ENCODE measurements around the gene ISCA1. TPM values are rescaled to one million over a fixed set of nuclear protein-coding genes. Genes with fewer than 3 reads are reported as not detected.

Gene ISCA1
- total and polyA plus RNA-seq, 10 of the 15 experiments (the other 5 are each of a cell fraction or from before 2014, with no cell fraction given), result 8.9 to 36.0 (median 24.2) TPM

GRCh38 chr9:86282077-86282978 is at the start of gene ISCA1 (continued):
- TF ChIP-seq PBX3 (IDR thresholded peaks at IDR 0.05; ENCODE audit: insufficient replicate concordance, low read depth, low read length) (peak; percentile 88), RCOR1 (conservative IDR thresholded peaks at IDR 0.05; ENCODE audit: low read depth, low read length) (no peak), ZNF274 (IDR thresholded peaks at IDR 0.05; ENCODE audit: insufficient read depth, insufficient read length) (no peak), JUND (IDR thresholded peaks at IDR 0.05; ENCODE audit: low read depth, low read length) (no peak), CEBPZ (IDR thresholded peaks at IDR 0.05; ENCODE audit: low read depth, low read length) (no peak), CBX5 (IDR thresholded peaks at IDR 0.05; ENCODE audit: low read depth) (no peak), IKZF1 (conservative IDR thresholded peaks at IDR 0.05) (peak; percentile 92), MXI1 (IDR thresholded peaks at IDR 0.05; ENCODE audit: low read depth, low read length) (no peak; the same call in none of the 2 replicates), ZNF217 (IDR thresholded peaks at IDR 0.05) (no peak), POLR2A (IDR thresholded peaks at IDR 0.05; ENCODE audit: low read depth, low read length) (peak; percentile 84), NR2C1 (IDR thresholded peaks at IDR 0.05) (peak; percentile 0), ATF2 (IDR thresholded peaks at IDR 0.05; ENCODE audit: low read length) (no peak), WRNIP1 (IDR thresholded peaks at IDR 0.05; ENCODE audit: borderline replicate concordance, low read depth, low read length) (no peak), KLF5 (IDR thresholded peaks at IDR 0.05; ENCODE audit: partially characterized antibody) (no peak)
- TF ChIP-seq, protein P1, sequence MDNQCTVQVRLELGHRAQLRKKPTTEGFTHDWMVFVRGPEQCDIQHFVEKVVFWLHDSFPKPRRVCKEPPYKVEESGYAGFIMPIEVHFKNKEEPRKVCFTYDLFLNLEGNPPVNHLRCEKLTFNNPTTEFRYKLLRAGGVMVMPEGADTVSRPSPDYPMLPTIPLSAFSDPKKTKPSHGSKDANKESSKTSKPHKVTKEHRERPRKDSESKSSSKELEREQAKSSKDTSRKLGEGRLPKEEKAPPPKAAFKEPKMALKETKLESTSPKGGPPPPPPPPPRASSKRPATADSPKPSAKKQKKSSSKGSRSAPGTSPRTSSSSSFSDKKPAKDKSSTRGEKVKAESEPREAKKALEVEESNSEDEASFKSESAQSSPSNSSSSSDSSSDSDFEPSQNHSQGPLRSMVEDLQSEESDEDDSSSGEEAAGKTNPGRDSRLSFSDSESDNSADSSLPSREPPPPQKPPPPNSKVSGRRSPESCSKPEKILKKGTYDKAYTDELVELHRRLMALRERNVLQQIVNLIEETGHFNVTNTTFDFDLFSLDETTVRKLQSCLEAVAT (IDR thresholded peaks at IDR 0.05), result peak; percentile 83; the same call in 1 of the 2 replicates
- TF ChIP-seq, protein P2, sequence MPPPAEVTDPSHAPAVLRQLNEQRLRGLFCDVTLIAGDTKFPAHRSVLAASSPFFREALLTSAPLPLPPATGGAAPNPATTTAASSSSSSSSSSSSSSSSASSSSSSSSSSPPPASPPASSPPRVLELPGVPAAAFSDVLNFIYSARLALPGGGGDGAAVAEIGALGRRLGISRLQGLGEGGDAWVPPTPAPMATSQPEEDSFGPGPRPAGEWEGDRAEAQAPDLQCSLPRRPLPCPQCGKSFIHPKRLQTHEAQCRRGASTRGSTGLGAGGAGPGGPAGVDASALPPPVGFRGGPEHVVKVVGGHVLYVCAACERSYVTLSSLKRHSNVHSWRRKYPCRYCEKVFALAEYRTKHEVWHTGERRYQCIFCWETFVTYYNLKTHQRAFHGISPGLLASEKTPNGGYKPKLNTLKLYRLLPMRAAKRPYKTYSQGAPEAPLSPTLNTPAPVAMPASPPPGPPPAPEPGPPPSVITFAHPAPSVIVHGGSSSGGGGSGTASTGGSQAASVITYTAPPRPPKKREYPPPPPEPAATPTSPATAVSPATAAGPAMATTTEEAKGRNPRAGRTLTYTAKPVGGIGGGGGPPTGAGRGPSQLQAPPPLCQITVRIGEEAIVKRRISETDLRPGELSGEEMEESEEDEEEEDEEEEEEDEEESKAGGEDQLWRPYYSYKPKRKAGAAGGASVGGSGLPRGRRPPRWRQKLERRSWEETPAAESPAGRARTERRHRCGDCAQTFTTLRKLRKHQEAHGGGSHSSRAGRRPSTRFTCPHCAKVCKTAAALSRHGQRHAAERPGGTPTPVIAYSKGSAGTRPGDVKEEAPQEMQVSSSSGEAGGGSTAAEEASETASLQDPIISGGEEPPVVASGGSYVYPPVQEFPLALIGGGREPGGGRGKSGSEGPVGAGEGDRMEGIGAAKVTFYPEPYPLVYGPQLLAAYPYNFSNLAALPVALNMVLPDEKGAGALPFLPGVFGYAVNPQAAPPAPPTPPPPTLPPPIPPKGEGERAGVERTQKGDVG (CRISPR knock-in tag; IDR thresholded peaks at IDR 0.05), result no peak

Data from GM12878 (cell line).